HG03469 (cell line): ENCODE results near the gene SH2D7.

Source experiments
- ATAC-seq: cut with Tn5 transposase; IDR thresholded peaks from one replicate; pipeline ENCODE4 v1.9.1; 2021; ENCODE audit warnings: mild to moderate bottlenecking, moderate library complexity, moderate number of reproducible peaks; ENCODE audit not compliant: unreplicated experiment

The SH2D7 gene

GRCh38 chr15:78092261-78093041 lies at the start of gene SH2D7:
SH2D7 (plus strand) TSS chr15:78092561; CDS start chr15:78092585, 24 bp downstream.
- no peak for ATAC-seq

GRCh38 chr15:78044407-78045155 lies 47.8 kb upstream of the SH2D7 start:
- ATAC-seq: no peak

- no peak for ATAC-seq
These were observed 47.2 kb upstream of the SH2D7 start for GRCh38 chr15:78045189-78045588.

GRCh38 chr15:78046796-78047341 lies 45.5 kb upstream of the SH2D7 start:
- no peak for ATAC-seq

DNA sequence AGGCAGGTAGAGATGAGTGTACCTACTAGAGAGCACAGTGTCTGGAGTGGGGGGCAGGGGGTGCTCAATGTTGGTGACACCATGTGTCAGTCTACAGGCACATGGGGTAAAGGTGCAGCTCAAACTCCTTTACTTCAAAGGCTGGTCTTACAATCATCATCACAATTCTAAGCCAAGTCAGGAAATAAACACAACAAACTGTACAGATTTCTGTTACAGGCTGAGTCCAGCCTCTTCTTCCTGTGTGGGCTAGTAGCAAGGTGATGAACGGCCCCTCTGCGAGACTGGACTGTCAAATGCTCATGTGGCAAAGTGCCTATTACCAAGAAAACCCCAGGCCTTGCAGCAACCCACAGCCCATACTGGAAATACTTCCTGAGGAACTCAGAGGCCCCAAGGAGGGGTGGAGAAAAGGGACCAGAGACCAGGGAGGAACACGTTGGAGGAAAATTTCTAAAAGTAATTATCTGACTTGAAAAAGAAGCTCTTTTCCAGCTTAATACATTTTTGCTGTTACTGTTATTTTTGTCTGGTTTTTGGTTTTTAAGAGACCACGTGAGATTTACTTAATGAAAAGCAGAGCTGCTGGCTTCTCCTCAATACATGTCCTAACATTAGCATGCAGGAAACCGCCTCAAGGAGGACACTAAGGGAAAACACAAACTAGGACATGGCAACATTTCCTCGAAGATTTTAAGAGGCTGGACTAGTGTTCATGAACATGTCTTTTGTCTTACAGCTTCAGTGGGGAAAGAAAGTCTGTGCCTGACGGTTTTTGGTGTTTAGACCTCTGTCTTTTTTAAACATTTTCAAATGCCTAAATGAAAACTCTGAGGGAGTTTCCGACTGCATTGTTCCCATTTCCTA lies 44.4 kb upstream of the SH2D7 start:
- ATAC-seq: no peak

- no peak for ATAC-seq
These were observed 43.8 kb upstream of the SH2D7 start for GRCh38 chr15:78048628-78048920.

DNA sequence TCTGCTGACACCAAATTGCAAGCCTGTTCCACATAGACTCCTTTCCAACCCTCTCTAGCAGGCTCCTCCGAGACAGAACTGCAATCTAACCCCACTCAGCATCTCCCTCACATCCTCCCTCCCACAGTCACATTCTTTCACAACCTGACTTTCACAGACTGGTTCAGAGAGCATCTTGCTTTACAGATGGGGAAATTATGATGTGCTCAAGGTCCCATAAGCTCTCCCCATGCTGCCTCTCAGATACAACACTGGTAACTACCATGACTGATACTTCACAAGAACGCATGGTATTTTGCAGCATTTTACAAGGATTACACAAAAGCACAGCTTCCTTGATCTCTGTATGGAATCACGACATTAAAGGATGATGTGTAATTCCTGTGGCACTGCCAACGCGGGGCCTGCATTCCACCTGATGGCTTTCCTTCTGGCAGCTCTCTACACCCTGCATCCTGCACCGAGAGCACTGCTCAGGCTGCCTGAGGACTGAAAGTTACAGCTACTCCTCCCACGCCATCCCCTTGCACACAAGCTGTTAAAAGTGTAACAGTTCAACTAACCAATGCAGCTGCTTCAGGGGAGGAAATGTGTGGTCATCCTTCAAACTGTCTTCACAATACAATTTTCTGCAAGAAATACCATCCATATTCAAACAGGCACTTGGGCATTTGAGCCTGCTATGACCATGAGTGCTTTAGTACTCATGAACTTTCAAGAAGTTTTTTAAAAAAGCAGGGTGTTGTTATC lies 42.5 kb upstream of the SH2D7 start:
- no peak for ATAC-seq

- no peak for ATAC-seq
These were observed 41.9 kb upstream of the SH2D7 start for GRCh38 chr15:78050441-78050809.

GRCh38 chr15:78050826-78051225 lies 41.5 kb upstream of the SH2D7 start:
- no peak for ATAC-seq

GRCh38 chr15:78051596-78051995 lies 40.8 kb upstream of the SH2D7 start:
- ATAC-seq: no peak

DNA sequence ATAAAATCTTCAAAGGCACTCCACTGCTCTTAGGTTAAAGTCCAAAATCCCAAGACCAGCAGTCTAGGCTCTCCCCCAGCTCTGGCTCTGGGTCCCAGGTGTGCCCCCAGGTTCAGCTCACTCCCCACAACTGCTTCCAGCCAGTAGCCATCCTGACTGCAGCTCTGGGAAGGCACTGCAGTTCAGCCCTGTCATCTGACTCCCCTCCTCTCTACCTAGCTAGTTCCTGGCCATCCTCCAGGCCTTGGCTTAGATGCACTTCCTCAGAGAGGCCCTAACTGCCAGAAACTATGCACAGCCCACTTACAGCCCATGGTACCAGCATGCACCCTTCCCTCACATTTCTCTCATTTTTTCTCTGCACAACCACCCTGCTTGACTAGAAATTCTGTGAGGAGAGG lies 40.4 kb upstream of the SH2D7 start:
- ATAC-seq: no peak

- no peak for ATAC-seq
These were observed 39.8 kb upstream of the SH2D7 start for GRCh38 chr15:78052545-78052944.

DNA sequence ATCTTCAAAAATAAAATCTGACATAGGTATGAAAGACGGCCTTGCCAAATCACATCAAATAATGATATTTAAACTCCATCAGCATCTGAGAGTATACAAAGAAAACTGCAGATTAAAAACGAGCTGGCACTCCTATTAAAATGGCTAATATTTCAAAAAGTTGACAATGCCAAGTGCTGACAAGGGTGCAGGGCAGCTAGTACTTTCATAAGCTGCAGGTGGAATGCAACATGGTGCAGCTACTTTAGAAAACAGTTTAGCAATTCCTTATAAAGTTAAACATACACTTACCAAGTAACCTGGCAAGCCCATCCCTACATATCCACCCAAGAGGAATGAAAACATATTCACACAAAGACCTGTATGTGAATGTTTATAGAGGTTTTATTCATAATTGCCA lies 37.8 kb upstream of the SH2D7 start:
- ATAC-seq: no peak

DNA sequence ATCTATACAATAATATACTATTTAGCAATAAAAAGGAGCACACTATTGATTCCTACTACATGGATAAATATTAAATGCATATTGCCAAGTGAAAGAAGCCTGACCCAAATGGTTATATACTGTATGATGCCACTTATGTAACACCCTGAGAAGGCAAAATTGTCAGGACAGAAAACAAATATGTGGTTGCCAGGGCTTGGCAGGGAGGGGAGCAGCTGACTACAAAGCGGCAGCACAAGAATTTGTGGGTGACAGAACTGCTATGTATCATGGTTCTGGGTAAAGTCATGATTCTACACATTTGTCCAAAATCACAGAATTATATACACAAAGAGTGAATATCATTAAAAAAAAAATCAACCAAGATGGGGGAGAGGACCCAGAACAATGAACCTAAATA lies 37.4 kb upstream of the SH2D7 start:
- ATAC-seq: no peak

DNA sequence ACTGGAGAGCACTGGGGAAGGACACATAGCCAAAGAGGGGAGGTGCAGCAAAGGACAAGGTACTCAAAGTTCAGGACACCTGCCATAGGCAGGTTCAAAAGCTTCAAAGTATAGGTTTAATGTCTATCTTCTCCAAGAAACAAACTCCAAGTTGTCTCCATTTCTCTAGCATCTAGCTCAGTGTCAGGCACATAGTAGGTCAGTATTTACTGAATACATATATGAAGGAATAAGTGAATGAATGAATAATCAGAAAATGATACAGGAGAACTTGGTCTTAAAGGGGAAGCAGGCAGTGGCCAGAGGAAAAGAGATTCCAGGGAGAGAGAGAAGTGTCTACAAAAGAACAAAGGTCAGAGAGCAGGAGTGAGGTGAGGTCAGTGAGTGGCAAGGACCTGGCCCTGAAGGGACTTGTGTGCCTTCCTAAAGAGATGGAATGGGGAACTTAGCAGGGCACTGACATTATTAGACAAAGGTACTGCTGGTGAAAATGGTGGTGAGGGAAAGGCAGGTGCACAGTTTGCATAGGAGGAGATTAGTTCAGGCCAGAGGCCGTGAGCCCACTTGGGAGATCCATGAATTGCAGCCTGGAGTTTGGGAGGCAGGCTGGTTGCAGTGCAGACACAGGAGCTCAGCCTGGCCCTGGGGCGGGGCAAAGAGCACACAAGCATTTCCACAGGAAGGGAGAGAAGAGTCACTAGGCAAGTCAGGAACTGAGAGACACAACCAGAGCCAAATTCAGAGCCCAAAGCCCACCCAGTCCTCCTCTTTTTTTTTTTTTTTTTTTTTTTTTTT lies 36.2 kb upstream of the SH2D7 start:
- ATAC-seq: no peak

- ATAC-seq: no peak
These were observed 35.6 kb upstream of the SH2D7 start for GRCh38 chr15:78056714-78057269.

DNA sequence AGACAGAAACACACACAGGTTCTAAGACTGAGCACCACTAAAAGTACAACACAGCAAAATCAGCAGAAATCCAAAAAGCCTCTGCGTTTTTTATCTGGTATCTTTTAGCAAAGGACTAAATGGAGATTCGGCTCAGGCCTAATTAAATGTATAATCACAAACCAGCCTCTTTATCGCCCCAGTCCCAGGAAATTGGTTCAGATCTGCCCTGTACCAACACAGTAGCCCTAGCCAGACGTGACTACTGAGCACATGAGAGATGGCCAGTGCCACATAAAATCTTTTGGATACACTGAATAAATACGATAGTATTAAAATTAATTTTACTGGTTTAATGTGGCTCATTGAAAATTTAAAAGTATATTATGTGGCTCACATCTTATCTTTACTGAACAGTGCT lies 34.6 kb upstream of the SH2D7 start:
- ATAC-seq: no peak

DNA sequence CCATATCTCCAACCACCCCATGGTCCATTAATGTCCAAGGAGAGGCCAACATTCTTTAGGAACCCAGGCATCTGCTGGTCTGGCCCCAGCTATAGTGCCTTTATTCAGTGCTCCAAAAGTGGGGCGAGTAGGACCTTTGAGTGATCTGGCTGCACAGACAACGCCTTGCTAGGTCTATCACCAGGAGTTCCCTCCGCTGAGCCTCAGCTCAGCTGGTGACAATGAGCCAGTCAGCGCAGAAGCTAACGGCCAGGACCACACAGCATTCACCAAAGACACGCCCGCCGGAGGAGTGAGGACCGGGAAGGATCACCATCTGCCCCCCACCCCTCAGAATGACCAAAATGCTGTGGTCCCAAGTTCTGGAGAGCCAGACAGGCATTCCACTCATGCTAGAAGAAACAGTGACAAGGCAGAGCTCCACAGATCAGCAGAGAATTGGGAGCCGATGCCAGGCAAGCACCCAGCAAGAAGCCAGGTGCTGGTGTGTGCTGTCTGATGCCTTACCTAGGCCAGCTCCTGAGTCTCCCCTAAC lies 33.9 kb upstream of the SH2D7 start:
- ATAC-seq: no peak

DNA sequence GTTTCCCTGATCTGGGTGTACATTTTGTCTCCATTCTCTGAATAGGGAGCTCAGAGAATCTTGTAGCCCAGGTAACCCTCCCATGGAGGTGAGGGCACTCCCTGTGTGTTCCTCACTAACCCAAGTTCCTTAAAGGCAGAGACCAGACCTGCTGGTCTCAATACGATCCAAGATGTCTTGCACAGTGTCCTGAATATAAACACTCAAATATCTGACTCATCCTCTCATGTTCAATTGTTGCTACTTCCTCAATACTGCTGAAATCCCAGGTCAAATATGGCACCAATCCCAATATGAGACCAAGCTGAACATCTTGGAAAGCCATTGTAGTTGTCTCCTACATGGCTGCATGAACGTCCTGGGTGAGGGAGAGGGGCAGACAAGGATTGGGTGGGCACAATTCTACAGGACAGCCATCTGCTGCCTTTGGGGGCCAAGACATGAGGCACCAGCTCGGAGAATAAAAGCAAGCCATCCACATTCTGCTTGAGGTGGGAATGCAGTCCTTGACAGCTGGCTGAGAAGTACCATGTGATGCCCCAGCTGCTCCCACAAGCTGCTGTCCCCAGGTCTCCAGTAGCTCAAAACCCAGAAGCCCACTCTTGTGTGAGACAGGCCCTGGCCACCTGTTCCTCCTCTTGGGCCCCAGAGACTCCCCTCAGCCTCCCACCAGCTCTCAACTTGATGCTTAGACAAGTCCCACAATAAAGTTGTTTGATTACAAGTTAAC lies 33.1 kb upstream of the SH2D7 start:
- no peak for ATAC-seq
